Retinal pigment epithelial cell (primary cell): Measurements from ENCODE around the gene GOT2.
"Not testable (repeated sequence)": the region's sequence is repeated elsewhere in the genome, so short reads cannot be mapped to it uniquely, and the experiment has no call there.

Experiments used
- DNase-seq: peaks from one replicate; pipeline ENCODE4 v3.0.0-alpha.2; 2010; ENCODE audit warnings: low read depth
- H3K4me3 ChIP-seq: 2 replicates; pipeline ENCODE4 v1.5.1; 2011; ENCODE audit warnings: mild to moderate bottlenecking, low read length, control low read depth, moderate library complexity
- TF ChIP-seq, protein P1 (sequence below): conservative IDR thresholded peaks from 2 replicates; pipeline ENCODE4 v1.5.1; 2011; ENCODE audit warnings: low read depth, low read length, control low read depth, inconsistent platforms

Gene GOT2

DNA sequence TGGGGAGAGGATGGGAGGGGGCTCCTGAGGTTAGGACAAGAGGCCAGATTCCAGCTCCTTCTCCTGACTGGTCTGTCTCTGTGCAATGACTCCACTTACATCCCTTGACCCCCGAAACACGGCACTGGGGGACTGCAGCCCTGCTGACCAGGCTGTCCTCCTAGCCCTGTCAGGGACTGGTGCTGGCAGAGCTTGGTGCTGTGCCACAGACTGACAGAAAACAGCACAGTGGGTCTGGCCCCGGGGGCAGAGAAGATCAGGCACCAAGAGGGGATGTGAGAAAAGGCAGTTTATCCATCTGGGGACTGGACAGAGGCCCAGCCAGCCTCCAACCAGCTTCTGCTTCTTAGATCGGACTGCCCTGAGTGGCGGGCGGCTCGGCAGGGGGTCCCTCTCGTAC lies 68.9 kb downstream of the GOT2 start:
- TF ChIP-seq, protein P1, sequence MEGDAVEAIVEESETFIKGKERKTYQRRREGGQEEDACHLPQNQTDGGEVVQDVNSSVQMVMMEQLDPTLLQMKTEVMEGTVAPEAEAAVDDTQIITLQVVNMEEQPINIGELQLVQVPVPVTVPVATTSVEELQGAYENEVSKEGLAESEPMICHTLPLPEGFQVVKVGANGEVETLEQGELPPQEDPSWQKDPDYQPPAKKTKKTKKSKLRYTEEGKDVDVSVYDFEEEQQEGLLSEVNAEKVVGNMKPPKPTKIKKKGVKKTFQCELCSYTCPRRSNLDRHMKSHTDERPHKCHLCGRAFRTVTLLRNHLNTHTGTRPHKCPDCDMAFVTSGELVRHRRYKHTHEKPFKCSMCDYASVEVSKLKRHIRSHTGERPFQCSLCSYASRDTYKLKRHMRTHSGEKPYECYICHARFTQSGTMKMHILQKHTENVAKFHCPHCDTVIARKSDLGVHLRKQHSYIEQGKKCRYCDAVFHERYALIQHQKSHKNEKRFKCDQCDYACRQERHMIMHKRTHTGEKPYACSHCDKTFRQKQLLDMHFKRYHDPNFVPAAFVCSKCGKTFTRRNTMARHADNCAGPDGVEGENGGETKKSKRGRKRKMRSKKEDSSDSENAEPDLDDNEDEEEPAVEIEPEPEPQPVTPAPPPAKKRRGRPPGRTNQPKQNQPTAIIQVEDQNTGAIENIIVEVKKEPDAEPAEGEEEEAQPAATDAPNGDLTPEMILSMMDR, result no peak
- H3K4me3 ChIP-seq, result no peak overlapping the region
- no peak for DNase-seq

DNA sequence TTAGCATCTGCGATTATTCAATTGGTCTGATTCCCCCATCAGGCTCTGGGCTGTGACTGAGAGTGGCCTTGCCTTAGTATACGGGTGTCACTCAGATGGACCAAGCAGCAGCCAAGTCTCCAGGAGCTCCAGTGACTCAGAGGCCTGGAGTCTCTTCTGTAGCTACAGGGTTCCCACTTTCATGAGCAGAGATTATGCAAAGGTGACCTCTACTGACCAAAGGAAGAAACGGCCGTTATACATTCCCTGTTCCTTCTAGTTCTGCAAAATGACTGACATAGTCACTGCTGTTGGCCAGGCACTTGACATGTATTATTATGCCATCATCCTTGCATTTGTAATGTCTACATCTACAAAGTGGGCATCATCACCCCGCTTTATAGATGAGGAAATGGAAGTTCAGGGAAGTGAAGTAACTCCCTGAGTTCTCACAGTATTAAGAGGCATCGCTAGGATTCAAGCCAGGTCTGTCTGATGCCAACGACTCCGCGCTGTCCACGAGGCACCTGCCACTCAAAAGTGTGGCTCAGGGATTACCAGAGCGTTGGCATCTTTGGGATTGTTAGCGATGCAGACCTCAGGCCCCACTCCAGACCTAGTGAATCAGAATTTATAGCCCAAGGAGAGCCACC lies 72.8 kb downstream of the GOT2 start:
- peak; percentile 65 for DNase-seq
- H3K4me3 ChIP-seq, result no peak overlapping the region
- TF ChIP-seq, protein P1, result peak; percentile 77

GRCh38 chr16:58659911-58660310 lies 74.2 kb downstream of the GOT2 start:
- H3K4me3 ChIP-seq, DNase-seq: not testable (repeated sequence)

GRCh38 chr16:58658796-58659211 lies 75.3 kb downstream of the GOT2 start:
- DNase-seq, result no peak
- no peak overlapping the region for H3K4me3 ChIP-seq
- TF ChIP-seq, protein P1, result no peak
